ENCODE results near the gene BCAS2. TPM values are rescaled to one million over a fixed set of nuclear protein-coding genes. Genes with fewer than 3 reads are reported as not detected.

The BCAS2 gene
- total RNA-seq, 1 experiment from 2014 or later, result 48.5 TPM

Other genes starting within 250 kb of the BCAS2 start
- 16.5 and 21.1 TPM in 2 replicates for gene TRIM33, start 70.4 kb downstream of the BCAS2 start, total RNA-seq (2014; rRNA removed; shearing (Covaris generic))
- gene DENND2C, start 88.4 kb upstream of the BCAS2 start, total RNA-seq (2014; rRNA removed; shearing (Covaris generic)), result 0.49 and 5.0 TPM in 2 replicates
- not detected in 2 replicates for gene AMPD1, start 113.9 kb upstream of the BCAS2 start, total RNA-seq (2014; rRNA removed; shearing (Covaris generic))
- gene NRAS, start 135.2 kb upstream of the BCAS2 start, total RNA-seq (2014; rRNA removed; shearing (Covaris generic)), result 61.4 and 91.2 TPM in 2 replicates
- gene CSDE1, start 176.4 kb upstream of the BCAS2 start, total RNA-seq (2014; rRNA removed; shearing (Covaris generic)), result 170 and 190 TPM in 2 replicates
- 77.7 and 79.4 TPM in 2 replicates for gene SIKE1, start 199.1 kb upstream of the BCAS2 start, total RNA-seq (2014; rRNA removed; shearing (Covaris generic))